CD4-positive, alpha-beta T cell treated with Interferon alpha-2 for 1 hour (primary cell): Measurements from ENCODE around the gene GNAO1.

Experiments
- DNase-seq, 2 donors: peaks; one replicate each; pipeline ENCODE4 v3.0.0-alpha.2; 2020 to 2022

Gene GNAO1

GRCh38 chr16:56315955-56316354, 124.7 kb downstream of the GNAO1 start:
- DNase-seq: no peak

GRCh38 chr16:56316545-56316944, 125.3 kb downstream of the GNAO1 start:
- no peak for DNase-seq

- DNase-seq: peak; percentile 72 to 81
Measured at GRCh38 chr16:56317998-56318826, 126.9 kb downstream of the GNAO1 start.

- no peak for DNase-seq
Measured at GRCh38 chr16:56318827-56319140, 127.5 kb downstream of the GNAO1 start.

GRCh38 chr16:56319376-56319775, 128.1 kb downstream of the GNAO1 start:
- no peak for DNase-seq

GRCh38 chr16:56320056-56320455, 128.8 kb downstream of the GNAO1 start:
- DNase-seq: no peak

GRCh38 chr16:56320811-56321558, 129.7 kb downstream of the GNAO1 start:
- no peak for DNase-seq

GRCh38 chr16:56321571-56321970, 130.3 kb downstream of the GNAO1 start:
- no peak for DNase-seq

- no peak for DNase-seq
Measured at GRCh38 chr16:56324406-56324805, 133.1 kb downstream of the GNAO1 start.

GRCh38 chr16:56325956-56326355, 134.7 kb downstream of the GNAO1 start:
- DNase-seq: no peak

- no peak for DNase-seq
Measured at GRCh38 chr16:56327071-56327928, 136.0 kb downstream of the GNAO1 start.

GRCh38 chr16:56327929-56328258, 136.6 kb downstream of the GNAO1 start:
- DNase-seq: no peak

GRCh38 chr16:56328276-56329022, 137.2 kb downstream of the GNAO1 start:
- DNase-seq: no peak

- DNase-seq: no peak
Measured at GRCh38 chr16:56329887-56330286, 138.6 kb downstream of the GNAO1 start.

- no peak for DNase-seq
Measured at GRCh38 chr16:56330476-56330875, 139.2 kb downstream of the GNAO1 start.

- no peak for DNase-seq
Measured at GRCh38 chr16:56331399-56331798, 140.1 kb downstream of the GNAO1 start.

GRCh38 chr16:56331915-56332314, 140.6 kb downstream of the GNAO1 start:
- DNase-seq: no peak

- DNase-seq: no peak
Measured at GRCh38 chr16:56332464-56333079, 141.3 kb downstream of the GNAO1 start.

- no peak for DNase-seq
Measured at GRCh38 chr16:56334761-56335160, 143.5 kb downstream of the GNAO1 start.

- no peak for DNase-seq
Measured at GRCh38 chr16:56336071-56336688, 144.9 kb downstream of the GNAO1 start.

- no peak for DNase-seq
Measured at GRCh38 chr16:56336711-56337110, 145.4 kb downstream of the GNAO1 start.
